Pancreas (tissue), 10 donors: ENCODE data around the gene MICOS13. TPM values are rescaled to one million over a fixed set of nuclear protein-coding genes. Genes with fewer than 3 reads are reported as not detected.
A peak's percentile ranks its signal among the peaks of the same experiment; 100 is the strongest.
"Not testable (repeated sequence)": the region's sequence is repeated elsewhere in the genome, so short reads cannot be mapped to it uniquely, and the experiment has no call there.

Experiments used
- ATAC-seq, 4 donors: fragments of 200-7000 bp; cut with Tn5 transposase; one replicate each; pipeline versions ENCODE4 v1.8.0 to v1.9.1; 2020; ENCODE audit warnings: mild to moderate bottlenecking in 4 of 4, moderate library complexity in 4 of 4
- DNase-seq, 6 donors: peaks; one replicate each; pipeline ENCODE4 v3.0.0-alpha.2; 2020
- FAIRE-seq: peaks from 2 replicates; lab custom pipeline; 2012; peaks lifted over from hg19 to GRCh38; lab: Jason Lieb, UNC
- H3K27ac ChIP-seq, 4 donors: fragments of 200-600 bp; sonication (generic); 1 replicate in 3 of 4; 2 replicates in 1 of 4; pipeline versions ENCODE4 v1.5.0 to v1.8.0; 2020
- H3K27me3 ChIP-seq, 4 donors: fragments of 200-600 bp; one replicate each; pipeline ENCODE4 v1.8.0; 2021
- H3K36me3 ChIP-seq, 3 donors: fragments of 200-600 bp; sonication (generic) in 1 of 3; one replicate each; pipeline versions ENCODE4 v1.5.0 to v1.8.0; 2020 to 2021
- H3K4me1 ChIP-seq, 3 donors: fragments of 200-600 bp; one replicate each; pipeline ENCODE4 v1.8.0; 2021
- H3K4me3 ChIP-seq, 4 donors: fragments of 200-600 bp; sonication (generic) in 2 of 4; one replicate each; pipeline versions ENCODE4 v1.5.0 to v1.8.0; 2020 to 2021
- H3K9me3 ChIP-seq, 4 donors: fragments of 200-600 bp; one replicate each; pipeline ENCODE4 v1.8.0; 2021
- WGBS, 2 donors: extraction: QIAGEN DNeasy Blood & Tissue Kit; methylation state at CpG; one replicate each; pipeline ENCODE4 v1.1.7; 2013; 5-methylcytosine and 5-hydroxymethylcytosine counted together
- intact Hi-C, 3 donors: fragments of 100-400 bp; cut with DNase I; formaldehyde crosslinking; loops; one replicate each; pipeline versions ENCODE4 v1.11.1 to v1.14.2; 2022
- polyA plus RNA-seq, 2 donors: library from polyadenylated mRNA; stranded (reverse); fragments of 200-250 nt; gene quantifications; one replicate each; pipeline ENCODE4 v1.2.3, GENCODE V29; 2013
- total RNA-seq, 6 donors: library from RNA; stranded (reverse); fragmentation: NEBNext Ultra II Directional in 4 of 6; extraction: Animal tissue kit (Norgen Biotek cat#: 25700) in 4 of 6; gene quantifications; one replicate each; pipeline versions ENCODE4 v1.2.1 to v1.2.4, GENCODE V29; 2021 to 2023
- TF ChIP-seq, protein P1 (sequence below), 4 donors: fragments of 200-600 bp; sonication (generic) in 3 of 4; IDR thresholded peaks; one replicate each; pipeline versions ENCODE4 v1.5.0 to v1.8.0; 2021; ENCODE audit warnings: antibody characterized with exemption in 4 of 4
- donor health status: healthy with polysubstance abuse.
- donor health status: DM: no; HTN: no; CAD: no; lungs with moderate emphysema.
- donor health status: DM: no; HTN: no; CAD: no.
- donor health status: control.
- donor health status: control.
- donor health status: Bipolar disorder and iron deficiency.
- donor health status: DM: yes; HTN: yes; CAD: no.
- donor health status: DM: no; HTN: no; CAD: no.
- donor health status: DM: no; HTN: no; CAD: no.
- donor health status: DM: yes; HTN: yes; CAD: no.

Gene MICOS13
- total and polyA plus RNA-seq, 8 donors = 14.0 to 77.5 (median 24.7) TPM

DNA sequence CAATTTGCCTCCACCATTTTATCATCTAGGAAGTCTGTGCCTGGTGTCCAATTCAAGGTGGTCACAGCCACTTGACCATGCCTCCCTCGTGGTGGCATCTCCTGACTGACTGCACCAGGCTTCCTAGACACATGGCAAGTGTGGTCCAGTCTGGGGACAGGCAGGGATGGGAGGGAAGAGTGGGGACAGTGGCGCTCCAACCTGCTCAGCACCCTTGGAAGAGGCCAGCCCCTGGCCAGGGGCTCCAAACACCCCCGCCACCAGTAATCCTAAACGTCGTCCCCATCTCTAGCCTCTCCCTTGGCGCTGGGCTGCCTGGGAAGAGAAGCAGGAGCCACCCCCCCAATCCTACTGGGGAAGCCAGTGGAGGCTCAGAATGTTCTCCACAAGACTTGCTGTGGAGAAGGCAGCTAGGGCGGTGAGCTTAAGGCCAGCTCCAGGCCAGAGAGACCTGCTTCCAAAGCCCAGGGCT lies 12.4 kb upstream of the MICOS13 start:
- no peak overlapping the region for H3K27ac ChIP-seq
- WGBS, 2 donors = 77 to 81% methylated on average over 7 of the region's 7 CpGs
- ATAC-seq (no peak), DNase-seq (peak in 1 of 6 donors; percentile 20), FAIRE-seq (no peak)
- TF ChIP-seq, protein P1, sequence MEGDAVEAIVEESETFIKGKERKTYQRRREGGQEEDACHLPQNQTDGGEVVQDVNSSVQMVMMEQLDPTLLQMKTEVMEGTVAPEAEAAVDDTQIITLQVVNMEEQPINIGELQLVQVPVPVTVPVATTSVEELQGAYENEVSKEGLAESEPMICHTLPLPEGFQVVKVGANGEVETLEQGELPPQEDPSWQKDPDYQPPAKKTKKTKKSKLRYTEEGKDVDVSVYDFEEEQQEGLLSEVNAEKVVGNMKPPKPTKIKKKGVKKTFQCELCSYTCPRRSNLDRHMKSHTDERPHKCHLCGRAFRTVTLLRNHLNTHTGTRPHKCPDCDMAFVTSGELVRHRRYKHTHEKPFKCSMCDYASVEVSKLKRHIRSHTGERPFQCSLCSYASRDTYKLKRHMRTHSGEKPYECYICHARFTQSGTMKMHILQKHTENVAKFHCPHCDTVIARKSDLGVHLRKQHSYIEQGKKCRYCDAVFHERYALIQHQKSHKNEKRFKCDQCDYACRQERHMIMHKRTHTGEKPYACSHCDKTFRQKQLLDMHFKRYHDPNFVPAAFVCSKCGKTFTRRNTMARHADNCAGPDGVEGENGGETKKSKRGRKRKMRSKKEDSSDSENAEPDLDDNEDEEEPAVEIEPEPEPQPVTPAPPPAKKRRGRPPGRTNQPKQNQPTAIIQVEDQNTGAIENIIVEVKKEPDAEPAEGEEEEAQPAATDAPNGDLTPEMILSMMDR (IDR thresholded peaks at IDR 0.05) = no peak
- intact Hi-C loops = no loop called here
- H3K27me3 ChIP-seq = no peaks in the 10 kb centered on the region
- H3K4me3 ChIP-seq = no peak overlapping the region
- peaks cover 0 to 51% (median 33%) of the 10 kb centered on the region in 3 donors for H3K36me3 ChIP-seq
- H3K4me1 ChIP-seq = peaks cover 0 to 7% (median 6%) of the 10 kb centered on the region in 3 donors
- no peaks in the 10 kb centered on the region for H3K9me3 ChIP-seq

DNA sequence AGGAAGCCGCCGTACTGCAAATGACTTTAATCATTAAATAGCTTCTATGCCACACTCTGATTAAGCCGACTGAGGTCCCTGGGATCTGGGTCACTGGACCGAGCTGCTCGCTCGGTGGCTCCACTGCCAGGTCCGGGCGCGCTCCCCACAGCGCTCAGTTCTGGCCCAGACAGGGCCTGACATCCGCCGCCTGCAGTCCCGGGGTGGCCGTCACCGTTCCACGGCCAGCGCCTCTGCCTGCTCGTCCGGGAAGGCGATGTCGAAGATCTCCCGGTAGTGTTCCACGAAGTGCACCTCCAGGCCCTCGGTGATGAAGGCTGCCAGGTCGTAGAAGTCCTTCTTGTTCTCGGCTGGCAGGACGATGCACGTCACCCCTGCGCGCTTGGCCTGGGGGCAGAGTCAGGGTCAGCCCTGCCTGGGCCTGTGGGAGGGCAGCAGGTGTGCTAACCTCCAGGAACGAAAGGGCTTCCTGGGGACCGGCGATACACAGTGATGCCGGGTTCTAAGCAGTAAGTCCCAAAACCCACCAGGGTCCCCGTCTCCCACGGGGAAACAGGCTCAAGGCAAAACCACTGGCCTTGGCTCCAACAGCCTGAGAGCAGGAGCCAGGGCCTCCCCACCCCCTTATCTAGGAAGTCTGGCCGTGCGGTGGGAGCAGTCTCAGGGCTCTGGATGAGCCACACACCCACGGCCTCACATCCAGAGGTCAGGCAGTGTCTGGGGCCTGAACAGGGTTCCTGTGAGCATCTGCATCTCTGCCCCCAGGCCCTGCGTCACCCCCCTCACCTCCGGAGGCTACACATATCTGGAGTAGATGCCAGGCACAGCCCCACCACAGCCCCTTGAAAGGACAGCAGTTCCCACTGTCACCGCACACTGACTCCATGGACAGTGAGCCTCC lies 11.8 kb upstream of the MICOS13 start:
- H3K36me3 ChIP-seq = peaks cover 0 to 51% (median 33%) of the 10 kb centered on the region in 3 donors
- H3K4me3 ChIP-seq = peak overlapping the region in 3 of 4 donors; percentile 78 to 92 (median 90)
- no peak for ATAC-seq

DNA sequence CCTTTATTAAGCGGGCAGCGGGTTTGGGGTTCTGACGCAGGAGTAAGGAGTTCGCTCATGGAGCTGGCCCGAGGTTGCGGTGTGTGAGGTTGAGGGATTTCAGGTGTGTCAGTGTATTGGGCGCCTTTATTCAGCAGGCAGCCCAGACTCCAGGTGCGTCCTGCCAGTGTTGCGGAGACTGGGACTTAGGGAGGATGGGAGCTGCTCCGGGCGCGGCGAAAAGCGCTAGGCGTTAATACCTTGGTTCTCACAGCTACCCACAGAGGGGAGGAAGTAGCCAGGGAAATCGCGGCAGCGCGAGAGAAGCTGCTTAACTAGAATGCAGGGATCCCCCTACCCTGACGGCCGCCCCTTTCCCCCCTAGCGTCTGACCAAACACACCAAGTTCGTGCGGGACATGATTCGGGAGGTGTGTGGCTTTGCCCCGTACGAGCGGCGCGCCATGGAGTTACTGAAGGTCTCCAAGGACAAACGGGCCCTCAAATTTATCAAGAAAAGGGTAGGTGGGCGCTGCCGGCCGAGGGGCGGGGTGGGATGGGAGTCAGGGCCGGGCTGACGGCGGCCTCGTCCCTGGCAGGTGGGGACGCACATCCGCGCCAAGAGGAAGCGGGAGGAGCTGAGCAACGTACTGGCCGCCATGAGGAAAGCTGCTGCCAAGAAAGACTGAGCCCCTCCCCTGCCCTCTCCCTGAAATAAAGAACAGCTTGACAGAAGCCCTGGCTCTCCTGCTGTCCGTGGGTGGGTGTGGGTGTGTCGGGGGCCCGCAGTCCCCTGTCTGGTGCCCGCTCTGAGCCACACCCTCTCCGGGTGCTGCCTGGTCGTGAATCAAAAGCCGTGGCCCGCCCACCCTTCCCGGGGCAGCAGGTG lies 10.9 kb upstream of the MICOS13 start:
- peak; percentile 2 to 27 (median 11) for ATAC-seq
- WGBS, 2 donors = 1 to 2% methylated on average over 54 of the region's 54 CpGs
- H3K36me3 ChIP-seq = peaks cover 0 to 42% (median 33%) of the 10 kb centered on the region in 3 donors
- FAIRE-seq = no peak
- peak; percentile 53 to 88 (median 74) for DNase-seq
- peak overlapping the region; percentile 79 to 84 (median 84) for H3K27ac ChIP-seq
- no peaks in the 10 kb centered on the region for H3K27me3 ChIP-seq
- no peaks in the 10 kb centered on the region for H3K9me3 ChIP-seq
- peaks cover 3 to 7% (median 6%) of the 10 kb centered on the region in 3 donors for H3K4me1 ChIP-seq
- TF ChIP-seq, protein P1 (IDR thresholded peaks at IDR 0.05) = no peak
- peak overlapping the region; percentile 76 to 92 (median 84) for H3K4me3 ChIP-seq
- intact Hi-C loops = no loop called here

More for the DNA sequence above, 11.8 kb upstream of the MICOS13 start:
- Histone ChIP-seq H3K9me3 (no peaks in the 10 kb centered on the region), H3K27me3 (no peaks in the 10 kb centered on the region), H3K4me1 (peaks cover 3 to 7% (median 6%) of the 10 kb centered on the region in 3 donors), H3K27ac (peak overlapping the region in 3 of 4 donors; percentile 79 to 84 (median 83))
- TF ChIP-seq, protein P1 (IDR thresholded peaks at IDR 0.05) = no peak
- intact Hi-C loops = no loop called here
- FAIRE-seq (no peak), DNase-seq (peak in 4 of 6 donors; percentile 43 to 83 (median 64))
- WGBS, 2 donors = 44 to 50% methylated on average over 41 to 42 of the region's 42 CpGs

DNA sequence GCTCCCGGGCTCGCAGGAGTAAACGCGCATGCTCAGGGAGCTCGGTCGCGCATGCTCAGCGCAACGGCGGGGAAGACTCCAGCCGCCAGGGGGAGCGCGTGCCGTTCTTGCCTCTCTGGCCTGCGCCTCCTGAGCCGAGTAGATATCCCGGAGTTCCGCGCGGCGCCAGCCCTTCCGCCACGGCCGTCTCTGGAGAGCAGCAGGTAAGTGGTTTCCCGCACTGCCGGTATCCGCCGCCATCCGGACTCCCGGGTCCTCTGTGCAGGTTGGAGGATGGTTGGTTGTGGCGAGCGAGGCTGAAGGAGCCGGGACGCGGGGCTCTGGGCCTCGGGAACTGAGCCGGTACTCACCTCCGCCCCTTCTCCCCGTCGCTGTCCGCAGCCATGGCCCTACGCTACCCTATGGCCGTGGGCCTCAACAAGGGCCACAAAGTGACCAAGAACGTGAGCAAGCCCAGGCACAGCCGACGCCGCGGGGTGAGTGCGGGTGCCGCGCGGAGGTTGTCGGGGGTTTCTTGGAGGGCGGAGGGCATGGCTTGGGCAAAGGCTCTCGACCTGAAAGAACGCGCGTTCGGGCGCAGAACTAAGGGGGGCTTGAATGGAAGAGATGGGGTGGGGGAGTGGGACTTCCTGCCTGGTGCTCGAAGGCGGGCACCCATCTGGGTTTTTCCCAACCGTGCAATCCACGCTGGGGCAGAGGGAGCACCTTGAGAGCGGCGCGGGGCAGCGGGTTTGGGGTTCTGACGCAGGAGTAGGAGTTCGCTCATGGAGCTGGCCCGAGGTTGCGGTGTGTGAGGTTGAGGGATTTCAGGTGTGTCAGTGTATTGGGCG lies 10.0 kb upstream of the MICOS13 start, which contains the start of gene RPL36:
Gene RPL36 (plus strand): TSS at position 171 of the 830 bp plus-strand sequence. CDS start 213 bp downstream, at position 384.
- FAIRE-seq = no peak
- DNase-seq = peak; percentile 95 to 100 (median 99)
- H3K4me1 ChIP-seq = peaks cover 3 to 7% (median 6%) of the 10 kb centered on the region in 3 donors
- no peaks in the 10 kb centered on the region for H3K27me3 ChIP-seq
- 1% methylated on average over 70 to 73 of the region's 73 CpGs for WGBS, 2 donors
- intact Hi-C loops = no loop called here
- H3K4me3 ChIP-seq = peak within 1 kb of the TSS; percentile 76 to 92 (median 84)
- peak; percentile 72 to 83 (median 74) for ATAC-seq
- H3K36me3 ChIP-seq = peaks cover 0 to 34% (median 24%) of the 10 kb centered on the region in 3 donors
- H3K27ac ChIP-seq = peak within 1 kb of the TSS; percentile 79 to 84 (median 84)
- H3K9me3 ChIP-seq = no peaks in the 10 kb centered on the region
- TF ChIP-seq, protein P1 (IDR thresholded peaks at IDR 0.05) = peak; percentile 96 to 99 (median 98)

DNA sequence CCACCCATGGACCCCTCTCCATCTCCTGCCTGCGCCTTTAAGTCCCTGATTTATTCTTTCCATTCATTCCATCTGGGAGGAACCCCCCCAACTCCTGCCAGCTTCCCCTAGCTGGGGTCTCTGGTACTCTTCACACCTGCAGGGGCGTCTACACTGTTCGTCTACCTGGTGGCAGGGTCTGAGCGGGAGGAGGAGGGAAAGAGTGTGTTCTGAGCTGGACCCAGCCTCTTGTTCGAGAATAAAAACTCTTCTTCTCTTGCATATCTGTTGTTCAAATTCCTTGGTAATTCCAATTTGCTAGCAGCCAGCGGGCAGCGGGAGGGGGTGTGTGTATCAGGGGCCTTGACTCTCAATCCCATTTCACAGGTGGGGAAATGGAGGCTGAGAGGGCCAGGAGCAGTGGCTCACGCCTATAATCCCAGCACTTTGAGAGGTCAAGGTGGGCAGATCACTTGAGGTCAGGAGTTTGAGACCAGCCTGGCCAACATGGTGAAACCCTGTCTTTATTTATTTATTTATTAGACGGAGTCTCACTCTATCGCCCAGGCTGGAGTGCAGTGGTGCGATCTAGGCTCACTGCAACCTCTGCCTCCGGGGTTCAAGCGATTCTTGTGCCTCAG lies 8.1 kb upstream of the MICOS13 start:
- 89 to 92% methylated on average over 13 of the region's 13 CpGs for whole genome bisulfite sequencing, 2 donors

More for the DNA sequence above, 8.1 kb upstream of the MICOS13 start:
- H3K27ac ChIP-seq, ATAC-seq, H3K4me3 ChIP-seq, H3K4me1 ChIP-seq, intact Hi-C loops, H3K27me3 ChIP-seq, H3K9me3 ChIP-seq, FAIRE-seq: not testable (repeated sequence)
- peak in 1 of 6 donors; percentile 31 for DNase-seq
- H3K36me3 ChIP-seq = peaks cover 0 to 16% (median 10%) of the 10 kb centered on the region in 3 donors
